ENCODE measurements around the gene RAPGEF3.

- TF ChIP-seq POLR2A (IDR thresholded peaks at IDR 0.05; ENCODE audit: low read length) (no peak), GATA1 (IDR thresholded peaks at IDR 0.05; ENCODE audit: low read depth, low read length) (no peak)
These were observed 29.4 kb downstream of the RAPGEF3 start for GRCh38 chr12:47729233-47729632.

Data from erythroblast (primary cell).